Activated CD4-positive, alpha-beta T cell treated with anti-CD3 and anti-CD28 coated beads, Interleukin-2, amount 50 U/mL, for 1 hour (primary cell): ENCODE results near the gene C14orf132.
"Not testable (repeated sequence)": the region's sequence is repeated elsewhere in the genome, so short reads cannot be mapped to it uniquely, and the experiment has no call there.

ENCODE experiments used
- DNase-seq: peaks from one replicate; pipeline ENCODE4 v3.0.0-alpha.2; 2020

Gene C14orf132

GRCh38 chr14:96038920-96039632 lies at the start of gene C14orf132:
Gene C14orf132 (plus strand): TSS chr14:96039362. CDS start chr14:96039501, 139 bp downstream.
- DNase-seq = peak; percentile 50

GRCh38 chr14:95993768-95994592 lies 45.2 kb upstream of the C14orf132 start:
- peak; percentile 3 for DNase-seq

- DNase-seq = no peak
Measured at GRCh38 chr14:95994593-95994928, 44.6 kb upstream of the C14orf132 start.

- no peak for DNase-seq
Measured at GRCh38 chr14:95998656-95999055, 40.5 kb upstream of the C14orf132 start.

- DNase-seq = no peak
Measured at GRCh38 chr14:96001866-96002497, 37.2 kb upstream of the C14orf132 start.

GRCh38 chr14:96002498-96002884 lies 36.7 kb upstream of the C14orf132 start:
- no peak for DNase-seq

GRCh38 chr14:96011131-96011530 lies 28.0 kb upstream of the C14orf132 start:
- no peak for DNase-seq

- DNase-seq = no peak
Measured at GRCh38 chr14:96011607-96012006, 27.6 kb upstream of the C14orf132 start.

GRCh38 chr14:96012757-96013156 lies 26.4 kb upstream of the C14orf132 start:
- DNase-seq = not testable (repeated sequence)

- no peak for DNase-seq
Measured at GRCh38 chr14:96014176-96014575, 25.0 kb upstream of the C14orf132 start.

GRCh38 chr14:96016501-96017160 lies 22.5 kb upstream of the C14orf132 start:
- no peak for DNase-seq

GRCh38 chr14:96017882-96018281 lies 21.3 kb upstream of the C14orf132 start:
- DNase-seq = no peak

GRCh38 chr14:96027431-96028355 lies 11.5 kb upstream of the C14orf132 start:
- DNase-seq = no peak

- DNase-seq = no peak
Measured at GRCh38 chr14:96029089-96029645, 10.0 kb upstream of the C14orf132 start.

GRCh38 chr14:96030108-96030760 lies 8.9 kb upstream of the C14orf132 start:
- no peak for DNase-seq

GRCh38 chr14:96031691-96032090 lies 7.5 kb upstream of the C14orf132 start:
- DNase-seq = no peak

- no peak for DNase-seq
Measured at GRCh38 chr14:96035456-96035855, 3.7 kb upstream of the C14orf132 start.

GRCh38 chr14:96037891-96038557 lies 1.1 kb upstream of the C14orf132 start:
- DNase-seq = no peak

- DNase-seq = no peak
Measured at GRCh38 chr14:96038558-96038919, 623 bp upstream of the C14orf132 start.

GRCh38 chr14:96039633-96040311 lies 610 bp downstream of the C14orf132 start:
- DNase-seq = no peak
